HepG2 (cell line): ENCODE results near the gene MAPK6. TPM values are rescaled to one million over a fixed set of nuclear protein-coding genes. Genes with fewer than 3 reads are reported as not detected.

ENCODE experiments used
- ATAC-seq: fragments of 200-7000 bp; cut with Tn5 transposase; 3 replicates; pipeline ENCODE4 v1.9.1; 2020; ENCODE audit warnings: mild to moderate bottlenecking, moderate library complexity
- BruUV-seq: library from RNA; stranded (reverse); fragments of 400-500 nt; replicated peaks from 2 replicates; lab custom pipeline; 2021; lab: Mats Ljungman, UMichigan
- CTCF ChIA-PET: fragments of 300-600 bp; formaldehyde crosslinking; extraction: SDS; loops from one replicate; lab custom pipeline; 2021; ENCODE audit warnings: low total read pairs, inconsistent platforms, low intra/inter-chr PET ratio; lab: Yijun Ruan, JAX
- POLR2A ChIA-PET: fragments of 350-600 bp; sonication (Branson Sonifier 250); formaldehyde crosslinking; loops from one replicate; lab custom pipeline; 2020; ENCODE audit warnings: antibody characterized with exemption, inconsistent platforms; lab: Yijun Ruan, JAX
- DNase-seq: peaks from one replicate; pipeline ENCODE4 v3.0.0-alpha.2; 2015; ENCODE audit warnings: low spot score
- FAIRE-seq: peaks from 3 replicates; lab custom pipeline; 2011; peaks lifted over from hg19 to GRCh38; lab: Jason Lieb, UNC
- H2AFZ ChIP-seq: one replicate; pipeline ENCODE4 v1.6.1; 2011; ENCODE audit warnings: low read length, inconsistent platforms
- H3K27ac ChIP-seq: fragments of 300-600 bp; 3 replicates; pipeline ENCODE4 v1.8.0; 2011; ENCODE audit warnings: mixed run types, mild to moderate bottlenecking, mixed read lengths, low read length, inconsistent platforms; ENCODE audit not compliant: insufficient read depth; ENCODE audit errors: extremely low read length
- H3K27me3 ChIP-seq, 2 experiments: fragments of 200-600 bp in 1 of 2; 2 replicates in 1 of 2; 3 replicates in 1 of 2; pipeline versions ENCODE4 v1.6.0 to v1.8.0; 2011; ENCODE audit warnings: low read length in 2 of 2, mild to moderate bottlenecking in 2 of 2, moderate library complexity in 2 of 2, inconsistent platforms in 1 of 2; ENCODE audit not compliant: insufficient read depth in 2 of 2, control insufficient read depth in 1 of 2
- H3K36me3 ChIP-seq, 2 experiments: fragments of 200-600 bp in 1 of 2; replicated peaks in 1 of 2; 2 replicates in 1 of 2; 3 replicates in 1 of 2; pipeline versions ENCODE4 v1.5.1 to v1.8.0; 2011; ENCODE audit warnings: low read length in 2 of 2, inconsistent platforms in 1 of 2; ENCODE audit not compliant: insufficient read depth in 2 of 2, control insufficient read depth in 1 of 2
- H3K4me1 ChIP-seq: 2 replicates; pipeline ENCODE4 v1.5.1; 2012; ENCODE audit warnings: low read length, inconsistent platforms; ENCODE audit not compliant: insufficient read depth
- H3K4me2 ChIP-seq: 2 replicates; pipeline ENCODE4 v1.6.0; 2011; ENCODE audit warnings: low read depth, low read length, inconsistent platforms
- H3K4me3 ChIP-seq, 3 experiments: fragments of 200-600 bp in 1 of 3; sonication (generic), shearing (Covaris generic) in 1 of 3; replicated peaks in 1 of 3; 2 replicates each; pipeline ENCODE4 v1.5.1; 2011 to 2016; ENCODE audit warnings: low read length in 3 of 3, inconsistent platforms in 2 of 3, low read depth in 2 of 3, mild to moderate bottlenecking in 2 of 3, control low read depth in 1 of 3, mixed read lengths in 1 of 3; ENCODE audit not compliant: insufficient read depth in 1 of 3
- H3K79me2 ChIP-seq: one replicate; pipeline ENCODE4 v1.6.1; 2011; ENCODE audit warnings: low read length, inconsistent platforms; ENCODE audit not compliant: insufficient read depth
- H3K9ac ChIP-seq: 2 replicates; pipeline ENCODE4 v1.6.0; 2011; ENCODE audit warnings: mild to moderate bottlenecking, low read depth, low read length, inconsistent platforms; ENCODE audit not compliant: insufficient read depth
- H3K9me3 ChIP-seq: 2 replicates; pipeline ENCODE4 v1.5.1; 2012; ENCODE audit warnings: mild to moderate bottlenecking, low read length
- H4K20me1 ChIP-seq: 2 replicates; pipeline ENCODE4 v1.6.0; 2011; ENCODE audit warnings: inconsistent platforms, mild to moderate bottlenecking, low read length, moderate library complexity; ENCODE audit not compliant: insufficient read depth
- ARNT ChIP-seq: fragments of 450-650 bp; IDR thresholded peaks from 2 replicates; pipeline ENCODE4 v1.6.1; 2017
- ETV5 ChIP-seq: IDR thresholded peaks from 2 replicates; pipeline ENCODE4 v1.6.1; 2018; ENCODE audit warnings: missing biosample characterization, missing genetic modification reagents, inconsistent platforms, borderline replicate concordance
- HIVEP1 ChIP-seq: sonication (generic); formaldehyde crosslinking; IDR thresholded peaks from 2 replicates; pipeline ENCODE4 v1.4.0; 2020; ENCODE audit warnings: mild to moderate bottlenecking, missing genetic modification reagents
- HNF1A ChIP-seq, 2 experiments: sonication (generic) in 1 of 2; formaldehyde crosslinking in 1 of 2; IDR thresholded peaks; 2 replicates each; pipeline versions ENCODE4 v1.4.0 to v1.6.1; 2016 to 2020; ENCODE audit warnings: borderline replicate concordance in 1 of 2, low read depth in 1 of 2, mild to moderate bottlenecking in 1 of 2, missing genetic modification reagents in 1 of 2
- HNF4G ChIP-seq, 2 experiments: sonication (generic) in 1 of 2; formaldehyde crosslinking in 1 of 2; IDR thresholded peaks; 2 replicates each; pipeline versions ENCODE4 v1.4.0 to v1.6.1; 2011 to 2020; ENCODE audit warnings: borderline replicate concordance in 2 of 2, low read depth in 2 of 2, mild to moderate bottlenecking in 2 of 2, low read length in 1 of 2, missing genetic modification reagents in 1 of 2, moderate library complexity in 1 of 2
- KAT8 ChIP-seq: IDR thresholded peaks from 2 replicates; pipeline ENCODE4 v1.6.1; 2016; ENCODE audit warnings: missing genetic modification reagents, missing compliant biosample characterization
- MATR3 ChIP-seq: sonication (generic); formaldehyde crosslinking; IDR thresholded peaks from 2 replicates; pipeline ENCODE4 v1.4.0; 2020; ENCODE audit warnings: missing genetic modification reagents
- RARG ChIP-seq: sonication (generic); formaldehyde crosslinking; IDR thresholded peaks from 2 replicates; pipeline ENCODE4 v1.4.0; 2020; ENCODE audit warnings: low read depth, mild to moderate bottlenecking, missing genetic modification reagents
- RBM22 ChIP-seq: fragments of 200-400 bp; formaldehyde crosslinking; optimal IDR thresholded peaks from 2 replicates; pipeline ENCODE3; 2017; ENCODE audit warnings: mild to moderate bottlenecking, low read length, moderate library complexity
- RCOR2 ChIP-seq: IDR thresholded peaks from 2 replicates; pipeline ENCODE4 v1.6.1; 2016; ENCODE audit warnings: missing biosample characterization, missing genetic modification reagents
- SMAD1 ChIP-seq: sonication (generic); formaldehyde crosslinking; IDR thresholded peaks from 2 replicates; pipeline ENCODE4 v1.4.0; 2020; ENCODE audit warnings: missing genetic modification reagents, low read depth, mild to moderate bottlenecking, borderline replicate concordance
- SMAD9 ChIP-seq: sonication (generic); formaldehyde crosslinking; IDR thresholded peaks from 2 replicates; pipeline ENCODE4 v1.5.1; 2020; ENCODE audit warnings: mild to moderate bottlenecking, missing genetic modification reagents
- TOPORS ChIP-seq: sonication (generic); formaldehyde crosslinking; IDR thresholded peaks from 2 replicates; pipeline ENCODE4 v1.8.0; 2023; ENCODE audit warnings: mild to moderate bottlenecking, missing genetic modification reagents
- ZKSCAN8 ChIP-seq: IDR thresholded peaks from 2 replicates; pipeline ENCODE4 v1.6.1; 2016; ENCODE audit warnings: borderline replicate concordance, missing genetic modification reagents, missing compliant biosample characterization
- ZNF687 ChIP-seq: sonication (generic); formaldehyde crosslinking; IDR thresholded peaks from 2 replicates; pipeline ENCODE4 v1.5.1; 2020; ENCODE audit warnings: mild to moderate bottlenecking, missing genetic modification reagents, moderate library complexity
- ZNF704 ChIP-seq: sonication (generic); formaldehyde crosslinking; IDR thresholded peaks from 2 replicates; pipeline ENCODE4 v1.8.1; 2023; ENCODE audit warnings: mild to moderate bottlenecking, inconsistent platforms, moderate library complexity, missing genetic modification reagents, borderline replicate concordance
- WGBS: methylation state at CpG from one replicate; pipeline ENCODE4 v1.1.6; 2017; ENCODE audit warnings: low lambda C conversion rate; 5-methylcytosine and 5-hydroxymethylcytosine counted together
- in situ Hi-C: cut with HindIII; loops from 2 replicates; pipeline ENCODE4 v1.10.0; 2017; ENCODE audit warnings: low pct_unique_long_range_greater_than_20kb; ENCODE audit not compliant: extremely low pct_ligation_motif_present
- intact Hi-C: fragments of 100-400 bp; cut with micrococcal nuclease; formaldehyde crosslinking; loops from one replicate; pipeline ENCODE4 v1.10.0; 2022; ENCODE audit not compliant: unreplicated experiment
- polyA plus RNA-seq, 8 experiments: library from polyadenylated mRNA; depleted of rRNA in 3 of 8; stranded (reverse) in 7 of 8; unstranded in 1 of 8; fragments of >200 nt; fragmentation: Illumina TruSeq in 4 of 8; extraction: Trizol in 4 of 8; gene quantifications; 2 replicates each; pipeline versions ENCODE4 v1.2.1 to v1.2.3, GENCODE V29; 2011 to 2016; ENCODE audit warnings: low read depth in 4 of 8, missing spikeins in 1 of 8, mixed read lengths in 1 of 8; ENCODE audit not compliant: insufficient read depth in 1 of 8
- total RNA-seq, 5 experiments: library from RNA; depleted of rRNA; stranded (reverse); fragments of >200 nt; fragmentation: Illumina TruSeq; extraction: Trizol; gene quantifications; 2 replicates each; pipeline ENCODE4 v1.2.3, GENCODE V29; 2016; ENCODE audit warnings: low read depth in 1 of 5

MAPK6 gene
- total and polyA plus RNA-seq, 2 of the 13 experiments (the other 11 are each of a cell fraction or from before 2014, with no cell fraction given): 89.5 to 99.7 TPM

GRCh38 chr15:52056001-52056400 is 37.0 kb downstream of the MAPK6 start:
- in situ Hi-C loops (no loop called here), intact Hi-C loops (no loop called here)
- Histone ChIP-seq H2AFZ (no peak overlapping the region), H3K4me3 (no peak overlapping the region), H3K9ac (no peak overlapping the region), H3K9me3 (no peaks in the 10 kb centered on the region), H3K36me3 (peaks cover 31 to 75% of the 10 kb centered on the region in 2 experiments), H3K27me3 (no peaks in the 10 kb centered on the region), H3K4me2 (no peak overlapping the region), H3K79me2 (peaks cover 24% of the 10 kb centered on the region), H3K4me1 (peaks cover 42% of the 10 kb centered on the region), H3K27ac (no peak overlapping the region), H4K20me1 (peaks cover 20% of the 10 kb centered on the region)
- no TSS peak for BruUV-seq
- FAIRE-seq: no peak
- POLR2A ChIA-PET: no interaction called here
- CTCF ChIA-PET: no interaction called here
- WGBS: 93% methylated on average over 1 of the region's 1 CpG
- no peak for ATAC-seq
- DNase-seq: no peak
- no peak for TF ChIP-seq KAT8 (CRISPR knock-in tag)
- no peak for TF ChIP-seq ZKSCAN8 (CRISPR knock-in tag)
- no peak for TF ChIP-seq ZNF704 (CRISPR knock-in tag)
- TF ChIP-seq HIVEP1 (CRISPR knock-in tag): no peak
- no peak for TF ChIP-seq HNF1A (IDR thresholded peaks at IDR 0.05; ENCODE audit: low read depth)
- TF ChIP-seq HNF1A (CRISPR knock-in tag; IDR thresholded peaks at IDR 0.05; ENCODE audit: borderline replicate concordance): no peak
- TF ChIP-seq TOPORS (CRISPR knock-in tag): no peak
- no peak for TF ChIP-seq RBM22
- no peak for TF ChIP-seq SMAD9 (CRISPR knock-in tag)
- no peak for TF ChIP-seq RCOR2 (CRISPR knock-in tag)
- no peak for TF ChIP-seq MATR3
- TF ChIP-seq SMAD1 (CRISPR knock-in tag): no peak
- TF ChIP-seq ARNT: no peak
- no peak for TF ChIP-seq ETV5 (CRISPR knock-in tag)
- TF ChIP-seq RARG (CRISPR knock-in tag): no peak
- TF ChIP-seq ZNF687 (CRISPR knock-in tag): no peak
- no peak for TF ChIP-seq HNF4G (IDR thresholded peaks at IDR 0.05; ENCODE audit: borderline replicate concordance, low read depth, low read length)
- no peak for TF ChIP-seq HNF4G (CRISPR knock-in tag; IDR thresholded peaks at IDR 0.05; ENCODE audit: borderline replicate concordance, low read depth)
